Left ventricle myocardium superior (tissue), 1 donor: Measurements from ENCODE around the gene ZNF37A. TPM values are rescaled to one million over a fixed set of nuclear protein-coding genes. Genes with fewer than 3 reads are reported as not detected.
"Not testable (repeated sequence)": the region's sequence is repeated elsewhere in the genome, so short reads cannot be mapped to it uniquely, and the experiment has no call there.

Experiments
- ATAC-seq: fragments of 200-7000 bp; cut with Tn5 transposase; one replicate; pipeline ENCODE4 v1.9.1; 2020; ENCODE audit warnings: mild to moderate bottlenecking, moderate library complexity
- DNase-seq: peaks from one replicate; pipeline ENCODE4 v3.0.0-alpha.2; 2020
- intact Hi-C: fragments of 100-400 bp; cut with micrococcal nuclease; formaldehyde crosslinking; loops from one replicate; pipeline ENCODE4 v1.11.0; 2022
- long read RNA-seq: library from polyadenylated mRNA; unstranded; transcript quantifications from one replicate; pipeline ENCODE4 v2.0.0, GENCODE V29; 2021
- total RNA-seq: library from RNA; stranded (reverse); fragmentation: NEBNext Ultra II Directional; extraction: Animal tissue kit (Norgen Biotek cat#: 25700); gene quantifications from one replicate; pipeline ENCODE4 v1.2.1, GENCODE V29; 2021
- donor health status: DM: no; HTN: yes; CAD: no; lungs with severe emphysema.

The ZNF37A gene
- 9.8 TPM for total RNA-seq
- long read RNA-seq, full-length matches to known transcripts = 4 of 24 reads
- long read RNA-seq, partial matches to known transcripts = 0 of 24 reads
- long read RNA-seq, other reads (novel, unspliced or antisense) = 20 of 24 reads

DNA sequence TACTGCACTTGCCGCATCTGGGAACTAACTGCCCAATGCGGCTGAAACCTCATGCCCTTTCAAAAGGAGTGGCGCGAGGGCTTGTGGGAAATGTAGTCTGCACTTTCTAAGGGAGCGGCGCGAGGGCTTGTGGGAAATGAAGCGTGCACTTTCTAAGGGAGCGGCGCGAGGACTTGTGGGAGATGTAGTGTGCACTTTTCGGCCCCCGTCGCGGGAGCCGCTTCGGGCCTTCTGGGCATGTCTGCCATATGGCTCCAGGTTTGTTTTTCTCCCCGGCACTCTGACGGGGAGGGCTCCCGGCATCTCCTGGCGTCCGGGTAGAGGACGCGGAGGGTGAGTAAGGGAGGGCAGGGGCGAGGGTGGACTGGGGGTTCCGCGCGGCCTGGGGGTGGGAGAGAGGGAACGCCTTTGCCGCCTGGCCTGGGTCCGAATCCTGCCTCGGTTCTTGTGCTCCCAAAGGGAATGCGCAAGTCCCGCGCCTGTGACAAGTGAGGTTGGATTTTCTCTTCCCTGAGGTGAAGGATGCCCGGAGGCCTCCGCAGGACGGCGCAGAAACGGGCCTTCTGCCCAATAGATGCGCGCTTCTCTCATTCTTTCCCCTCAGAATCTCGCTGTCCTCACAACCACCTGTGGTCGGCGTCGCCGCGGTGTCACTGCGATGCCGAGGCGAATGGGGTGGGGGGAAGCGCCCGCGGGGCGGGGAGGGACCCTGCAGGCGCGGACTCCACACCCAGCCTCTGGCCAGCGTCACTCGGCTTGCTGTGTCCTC lies at the start of gene ZNF37A:
Gene ZNF37A (plus strand): TSS at position 180 of the 769 bp plus-strand sequence. CDS start 2,281 bp downstream, outside the sequence.
- intact Hi-C loops = no loop called here
- DNase-seq (peak; percentile 94), ATAC-seq (peak; percentile 100)

DNA sequence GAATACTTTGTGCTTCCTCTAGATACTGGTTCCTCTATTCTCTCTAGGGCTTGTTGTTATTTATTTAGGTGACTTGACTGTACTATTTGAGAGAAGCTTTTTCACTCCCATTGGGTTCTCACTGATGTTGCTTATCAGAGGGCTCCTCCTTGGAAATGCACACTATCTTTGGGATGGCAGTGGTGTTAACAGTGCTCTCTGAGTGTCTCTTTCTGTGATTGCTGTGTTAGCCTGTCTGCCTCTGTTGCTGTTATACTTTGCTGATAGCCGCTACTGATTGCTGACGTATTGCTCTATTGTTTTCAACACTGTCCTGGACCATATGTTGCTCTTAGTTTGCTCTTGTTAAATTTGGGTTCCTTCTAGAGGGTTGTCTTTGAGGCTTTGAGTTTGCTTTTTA lies 49.0 kb upstream of the ZNF37A start:
- intact Hi-C loops = no loop called here
- no peak for ATAC-seq
- DNase-seq = no peak

DNA sequence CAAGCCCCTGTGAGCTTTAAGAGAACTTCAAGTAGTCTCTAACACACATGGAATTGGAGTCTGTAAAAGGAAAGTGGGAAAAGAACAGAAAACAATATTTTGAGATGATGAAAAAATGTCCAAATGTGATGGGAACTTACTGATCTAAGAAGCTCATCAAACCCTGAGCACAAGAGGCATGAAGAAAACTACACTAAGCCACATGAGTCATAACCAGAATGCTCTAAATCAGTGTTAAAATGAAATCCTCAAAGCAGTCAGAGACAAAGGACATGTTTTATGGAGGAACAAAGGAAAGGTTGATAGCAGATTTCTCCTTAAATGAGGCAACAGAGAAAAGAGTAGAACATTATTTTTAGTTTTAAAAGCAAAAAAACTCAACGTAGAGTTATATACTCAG lies 46.5 kb upstream of the ZNF37A start:
- intact Hi-C loops = no loop called here
- ATAC-seq = no peak
- DNase-seq = no peak

DNA sequence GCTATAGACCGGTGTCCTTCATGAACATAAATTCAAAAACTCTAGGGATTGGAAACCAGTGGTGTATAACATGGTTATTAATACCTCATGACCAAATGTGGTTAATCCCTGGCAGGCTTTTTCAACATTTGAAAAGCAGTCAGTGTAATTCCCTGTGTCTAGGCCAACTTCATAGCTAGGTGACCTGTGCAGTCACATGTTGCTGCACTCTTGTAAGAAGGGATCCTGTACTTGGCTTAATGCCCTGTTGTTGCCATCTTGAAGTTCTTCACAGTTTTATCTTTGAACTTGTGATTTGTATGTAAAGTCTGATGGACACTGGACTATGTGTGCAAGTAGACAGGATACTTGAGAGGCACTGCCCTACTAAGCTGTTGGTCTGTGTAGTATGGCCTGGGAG lies 43.9 kb upstream of the ZNF37A start:
- intact Hi-C loops = no loop called here
- DNase-seq (no peak), ATAC-seq (no peak)

DNA sequence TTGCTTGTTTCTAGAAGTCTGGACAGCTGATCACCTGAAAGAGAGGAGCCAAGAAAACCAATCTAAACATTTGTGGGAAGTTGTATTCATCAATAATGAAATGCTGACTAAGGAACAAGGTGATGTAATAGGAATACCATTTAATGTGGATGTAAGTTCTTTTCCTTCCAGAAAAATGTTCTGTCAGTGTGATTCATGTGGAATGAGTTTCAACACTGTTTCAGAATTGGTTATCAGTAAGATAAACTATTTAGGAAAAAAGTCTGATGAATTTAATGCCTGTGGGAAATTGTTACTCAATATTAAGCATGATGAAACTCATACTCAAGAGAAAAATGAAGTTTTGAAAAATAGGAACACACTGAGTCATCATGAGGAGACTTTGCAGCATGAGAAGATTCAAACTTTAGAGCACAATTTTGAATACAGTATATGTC lies 39.8 kb upstream of the ZNF37A start:
- intact Hi-C loops = no loop called here
- DNase-seq (no peak), ATAC-seq (peak; percentile 23)

DNA sequence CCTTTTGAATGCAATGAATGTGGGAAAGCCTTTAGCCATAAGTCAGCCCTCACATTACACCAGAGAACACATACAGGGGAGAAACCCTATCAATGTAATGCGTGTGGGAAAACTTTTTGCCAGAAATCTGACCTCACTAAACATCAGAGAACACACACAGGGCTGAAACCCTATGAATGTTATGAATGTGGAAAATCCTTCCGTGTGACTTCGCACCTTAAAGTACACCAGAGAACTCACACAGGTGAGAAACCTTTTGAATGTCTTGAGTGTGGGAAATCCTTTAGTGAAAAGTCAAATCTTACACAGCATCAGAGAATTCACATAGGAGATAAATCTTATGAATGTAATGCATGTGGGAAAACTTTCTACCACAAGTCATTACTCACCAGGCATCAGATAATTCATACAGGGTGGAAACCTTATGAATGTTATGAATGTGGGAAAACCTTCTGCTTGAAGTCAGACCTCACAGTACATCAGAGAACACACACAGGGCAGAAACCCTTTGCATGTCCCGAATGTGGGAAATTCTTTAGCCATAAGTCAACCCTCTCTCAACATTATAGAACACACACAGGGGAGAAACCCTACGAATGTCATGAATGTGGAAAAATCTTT lies 38.8 kb upstream of the ZNF37A start:
- DNase-seq, ATAC-seq, intact Hi-C loops: not testable (repeated sequence)

DNA sequence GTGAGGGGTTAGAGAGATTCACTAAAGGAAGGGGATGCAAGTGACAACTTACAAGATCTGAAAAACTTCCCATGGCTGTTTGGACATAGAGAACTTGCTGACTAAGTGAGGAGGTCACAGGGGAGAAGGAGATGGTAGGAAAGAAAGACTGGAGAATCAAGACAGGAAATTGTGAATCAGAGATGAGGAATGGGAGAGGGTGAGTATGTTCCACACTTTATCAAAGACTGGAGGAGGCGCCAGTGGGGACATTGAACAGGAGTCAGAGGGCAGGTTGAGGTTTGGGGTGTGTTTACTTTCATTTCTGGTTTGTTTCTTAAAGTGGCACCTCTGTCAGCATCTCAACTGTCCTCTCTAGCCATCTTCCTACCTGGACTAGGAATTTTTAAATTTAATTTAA lies 24.5 kb upstream of the ZNF37A start:
- ATAC-seq, DNase-seq, intact Hi-C loops: not testable (repeated sequence)

DNA sequence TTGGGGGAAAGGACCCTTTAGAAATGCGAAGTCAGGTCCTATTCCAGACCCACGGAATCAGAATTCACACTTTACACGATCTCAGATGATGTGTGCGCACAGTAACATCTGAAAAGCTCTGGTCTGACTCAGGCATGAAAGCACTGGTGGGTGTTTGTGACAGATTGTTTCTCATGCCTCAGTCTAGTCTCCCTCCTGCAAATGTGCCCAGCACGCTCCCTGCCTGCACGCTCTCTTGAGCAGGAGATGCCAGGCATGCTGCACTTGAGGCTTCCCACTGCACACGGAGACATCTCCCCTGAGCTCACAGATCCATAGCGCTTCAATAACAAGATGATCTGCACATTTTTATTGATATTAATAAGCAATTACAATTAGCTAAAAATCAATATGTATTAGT lies 23.6 kb upstream of the ZNF37A start:
- intact Hi-C loops = no loop called here
- DNase-seq = no peak

DNA sequence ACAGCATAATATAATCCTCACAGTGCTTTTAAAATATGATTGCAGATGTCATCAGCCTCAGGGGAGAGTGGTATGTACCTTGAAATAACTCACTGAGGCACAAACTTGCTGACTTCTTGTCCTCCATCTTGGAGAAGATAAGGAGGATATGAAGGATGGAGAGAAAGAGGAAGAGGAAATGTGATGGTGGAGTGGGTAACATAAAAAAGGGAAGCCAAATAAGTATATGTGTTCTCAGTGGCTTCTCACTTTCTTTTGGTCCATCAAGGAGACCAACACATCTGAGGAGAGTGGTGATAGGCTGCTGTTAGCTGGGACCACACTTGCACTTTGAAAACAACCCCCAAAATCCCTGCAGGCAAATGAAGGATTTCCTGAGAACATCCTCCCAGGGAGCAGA lies 21.6 kb upstream of the ZNF37A start:
- ATAC-seq = no peak
- DNase-seq = no peak
- intact Hi-C loops = no loop called here

More for the DNA sequence above, 23.6 kb upstream of the ZNF37A start:
- ATAC-seq = no peak

DNA sequence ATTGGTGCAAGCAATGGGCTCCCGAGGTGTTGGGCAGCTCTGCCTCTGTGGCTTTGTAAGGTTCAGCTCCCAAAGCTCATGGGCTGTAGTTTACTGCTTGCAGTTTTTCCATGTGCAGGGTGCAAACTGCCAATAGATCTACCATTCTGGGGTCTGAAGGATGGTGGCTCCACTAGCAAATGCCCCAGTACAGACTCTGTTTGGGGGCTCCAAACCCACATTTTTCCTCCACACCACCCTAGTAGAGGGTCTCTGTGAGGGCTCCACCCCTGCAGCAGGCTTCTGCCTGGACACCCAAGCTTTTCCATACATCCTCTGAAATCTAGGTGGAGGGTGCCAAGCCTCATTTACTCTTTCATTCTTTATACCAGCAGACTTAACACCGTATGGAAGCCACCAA lies 17.4 kb upstream of the ZNF37A start:
- ATAC-seq (no peak), DNase-seq (no peak)
- intact Hi-C loops = no loop called here

DNA sequence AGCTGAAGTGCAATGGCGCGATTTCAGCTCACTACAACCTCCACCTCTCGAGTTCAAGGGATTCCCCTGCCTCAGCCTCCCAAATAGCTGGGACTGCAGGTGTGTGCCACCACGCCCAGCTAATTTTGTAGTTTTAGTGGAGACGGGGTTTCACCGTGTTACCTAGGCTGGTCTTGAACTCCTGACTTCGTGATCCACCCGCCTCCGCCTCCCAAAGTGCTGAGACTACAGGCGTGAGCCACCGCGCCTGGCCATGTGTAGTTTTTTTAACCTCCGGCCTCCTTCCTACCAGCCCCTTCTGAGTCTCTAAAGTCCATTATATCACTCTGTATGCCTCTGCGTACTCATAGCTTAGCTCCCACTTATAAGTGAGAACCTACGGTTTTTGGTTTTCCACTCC lies 819 bp upstream of the ZNF37A start:
- ATAC-seq, intact Hi-C loops: not testable (repeated sequence)

DNA sequence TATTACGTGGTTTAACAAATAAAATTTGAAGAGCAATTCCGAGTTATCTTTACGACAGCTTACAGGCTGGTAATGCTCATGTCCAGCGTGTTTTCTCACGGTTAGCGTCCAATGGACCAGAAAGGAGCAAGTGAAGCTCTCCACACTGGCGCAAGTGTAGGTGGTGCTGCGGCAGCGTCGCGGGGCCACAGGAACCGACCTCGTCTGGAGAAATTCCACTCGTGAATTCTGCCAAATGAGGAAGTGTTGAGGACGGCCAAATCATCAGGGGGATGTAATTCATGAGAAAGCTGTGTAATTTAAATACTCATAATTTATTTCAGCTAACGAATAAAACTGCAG lies 350 bp upstream of the ZNF37A start:
- ATAC-seq (peak; percentile 54), DNase-seq (no peak)
- intact Hi-C loops = no loop called here

More for the DNA sequence above, 819 bp upstream of the ZNF37A start:
- DNase-seq = not testable (repeated sequence)

DNA sequence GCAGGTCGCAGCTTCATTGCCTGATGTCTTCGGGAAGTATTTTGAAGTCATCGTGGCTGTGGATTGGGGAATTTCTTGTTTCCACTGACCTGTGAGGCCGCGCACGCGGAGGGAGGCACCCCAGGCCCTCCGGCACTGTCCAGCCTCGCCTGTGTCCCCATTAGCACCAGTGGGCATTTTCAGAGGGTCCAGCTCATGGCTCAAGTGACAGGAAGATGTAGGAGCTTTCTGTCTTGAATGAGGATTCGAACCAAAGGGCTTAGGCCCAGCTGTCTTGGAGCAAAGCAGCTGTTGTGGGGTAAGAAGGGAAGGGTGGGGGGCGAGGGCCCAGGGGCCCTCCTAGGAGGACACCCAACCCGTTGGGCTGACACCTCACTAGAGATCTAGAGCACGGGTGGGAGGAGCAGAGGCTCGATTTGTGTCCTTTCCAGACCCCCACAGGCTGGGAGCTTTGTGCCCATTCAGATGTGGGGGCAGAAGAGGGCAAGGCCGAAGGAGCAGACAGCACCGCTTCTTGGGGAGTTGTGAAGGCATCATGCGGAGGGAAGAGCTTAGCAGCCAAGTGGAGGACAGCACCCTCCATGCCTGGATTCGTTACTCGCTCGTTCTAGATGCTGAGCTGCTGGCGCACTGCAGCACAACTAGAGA lies 914 bp downstream of the ZNF37A start:
- ATAC-seq = no peak
- intact Hi-C loops = no loop called here
- no peak for DNase-seq

DNA sequence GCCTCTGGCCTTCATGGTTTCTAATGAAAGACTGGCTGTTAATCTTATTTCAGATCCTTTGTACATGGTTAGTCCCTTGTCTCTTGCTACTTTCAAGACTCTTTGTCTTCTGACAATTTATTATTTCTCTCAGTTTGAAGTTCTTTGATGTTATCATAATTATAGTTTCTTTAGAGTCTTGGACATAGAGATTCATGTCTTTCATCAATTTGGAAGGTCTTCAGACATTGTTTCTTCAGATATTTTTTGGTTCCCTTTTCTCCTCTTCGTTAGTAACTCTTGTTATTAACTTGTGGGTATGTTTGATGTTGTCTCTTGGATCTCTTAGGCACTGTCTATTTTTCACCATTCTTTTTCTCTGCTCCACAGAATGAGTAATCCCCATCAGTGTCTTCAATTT lies 8.7 kb downstream of the ZNF37A start:
- DNase-seq = no peak
- no peak for ATAC-seq
- intact Hi-C loops = no loop called here

DNA sequence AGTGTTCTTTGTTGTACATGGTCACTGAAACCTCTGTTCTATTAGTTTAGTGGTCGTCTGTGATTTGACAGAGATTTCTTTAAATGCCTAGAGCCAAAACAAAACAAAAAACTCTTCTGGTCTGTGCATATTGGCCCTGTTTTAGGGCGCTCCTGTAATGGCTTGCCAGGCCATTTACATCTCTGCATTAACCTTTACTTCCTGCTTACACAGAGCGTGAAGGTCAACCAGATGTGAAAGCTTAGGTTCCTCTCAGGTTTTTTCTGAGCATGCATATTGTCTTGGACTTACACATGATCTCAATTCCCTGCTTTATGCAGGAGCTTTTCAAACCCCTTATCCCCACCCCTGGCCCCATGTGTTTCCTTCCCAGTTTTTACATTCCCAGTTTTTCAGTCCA lies 9.6 kb downstream of the ZNF37A start:
- intact Hi-C loops = no loop called here
- ATAC-seq (no peak), DNase-seq (no peak)

DNA sequence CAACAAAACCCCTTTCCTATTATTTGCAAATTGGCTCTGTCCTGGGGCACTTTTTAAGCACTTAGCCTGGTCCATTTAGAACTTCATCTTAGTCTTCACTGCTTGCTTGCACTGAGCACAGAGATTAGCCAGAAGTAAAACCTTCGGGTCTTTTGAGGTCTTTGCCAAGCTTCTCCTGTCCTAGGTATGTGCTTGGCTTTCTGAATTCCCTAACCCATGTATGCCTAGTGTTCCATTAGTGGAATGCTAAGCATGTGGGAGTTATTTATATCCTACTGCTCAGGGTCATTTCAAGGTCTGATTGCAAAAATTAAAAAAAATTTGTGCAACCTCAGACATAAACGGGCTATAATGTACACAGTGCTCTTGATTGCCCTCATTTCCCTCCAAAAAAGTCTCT lies 18.0 kb downstream of the ZNF37A start:
- DNase-seq (no peak), ATAC-seq (peak; percentile 45)
- intact Hi-C loops = no loop called here

DNA sequence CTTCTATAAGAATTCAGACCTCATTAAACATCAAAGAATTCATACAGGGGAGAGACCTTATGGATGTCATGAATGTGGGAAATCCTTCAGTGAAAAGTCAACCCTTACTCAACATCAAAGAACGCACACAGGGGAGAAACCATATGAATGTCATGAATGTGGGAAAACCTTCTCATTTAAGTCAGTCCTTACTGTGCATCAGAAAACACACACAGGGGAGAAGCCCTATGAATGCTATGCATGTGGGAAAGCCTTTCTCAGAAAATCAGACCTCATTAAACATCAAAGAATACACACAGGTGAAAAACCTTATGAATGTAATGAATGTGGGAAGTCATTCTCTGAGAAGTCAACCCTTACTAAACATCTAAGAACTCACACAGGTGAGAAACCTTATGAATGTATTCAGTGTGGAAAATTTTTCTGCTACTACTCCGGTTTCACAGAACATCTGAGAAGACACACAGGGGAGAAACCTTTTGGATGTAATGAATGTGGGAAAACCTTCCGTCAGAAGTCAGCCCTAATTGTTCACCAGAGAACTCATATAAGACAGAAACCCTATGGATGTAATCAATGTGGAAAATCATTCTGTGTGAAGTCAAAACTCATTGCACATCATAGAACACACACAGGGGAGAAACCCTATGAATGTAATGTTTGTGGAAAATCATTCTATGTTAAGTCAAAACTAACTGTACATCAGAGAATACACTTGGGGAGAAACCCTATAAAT lies 24.1 kb downstream of the ZNF37A start:
- ATAC-seq (no peak), DNase-seq (no peak)
- intact Hi-C loops = no loop called here

DNA sequence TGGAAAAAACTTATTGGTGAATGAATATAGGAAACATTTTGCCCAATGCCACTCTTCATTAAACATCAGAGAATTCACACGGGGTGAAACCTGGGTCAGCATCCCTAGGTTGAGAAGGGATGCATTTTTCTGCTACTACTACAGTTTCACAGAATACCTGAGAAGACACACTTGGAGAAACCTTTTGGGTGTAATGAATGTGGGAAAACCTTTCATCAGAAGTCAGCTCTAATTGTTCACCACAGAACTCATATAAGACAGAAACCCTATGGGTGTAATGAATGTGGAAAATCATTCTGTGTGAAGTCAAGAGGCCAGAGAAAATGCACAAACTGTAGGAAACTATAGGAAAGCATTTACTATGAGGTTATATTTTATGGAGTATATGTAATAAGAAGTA lies 24.9 kb downstream of the ZNF37A start:
- ATAC-seq (no peak), DNase-seq (no peak)
- intact Hi-C loops = no loop called here

DNA sequence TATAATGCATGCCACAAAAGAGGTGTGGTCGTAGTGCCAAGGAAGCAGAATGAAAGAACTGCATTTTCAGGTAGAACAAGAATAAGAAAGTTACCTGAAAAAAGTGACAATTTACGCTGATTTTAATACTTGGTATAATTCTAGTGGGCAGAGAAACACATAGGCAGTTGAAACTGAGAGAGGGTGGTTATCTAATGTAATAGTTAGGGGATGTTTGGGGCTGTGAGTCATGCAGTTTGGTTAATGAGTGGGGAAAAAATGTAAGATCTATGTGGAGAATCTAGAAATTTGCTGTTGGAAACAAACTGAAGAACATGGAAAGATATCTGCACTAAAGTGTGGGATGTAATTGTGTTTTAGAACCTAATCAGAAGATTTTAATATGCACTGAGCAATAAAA lies 33.7 kb downstream of the ZNF37A start:
- intact Hi-C loops = no loop called here
- DNase-seq (no peak), ATAC-seq (no peak)

DNA sequence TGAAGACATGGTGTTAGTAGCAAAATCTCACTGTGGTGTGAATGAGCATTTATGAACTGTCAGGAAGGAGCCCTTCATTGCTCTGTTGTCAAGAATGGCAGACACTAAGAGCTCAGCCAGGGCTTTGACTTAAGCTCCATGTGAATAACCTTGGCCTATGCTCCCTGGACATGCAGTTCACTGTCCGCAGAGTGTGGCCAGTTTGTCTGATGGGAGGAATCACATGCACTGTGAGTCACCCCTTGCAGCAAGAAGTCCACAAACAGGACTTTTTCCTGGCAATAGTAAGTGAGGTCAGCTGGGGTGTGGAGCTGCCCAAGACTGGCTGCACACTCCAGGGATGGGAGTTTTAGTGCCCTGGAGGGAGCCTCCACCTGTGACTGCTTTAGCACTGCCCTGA lies 49.5 kb downstream of the ZNF37A start:
- ATAC-seq (no peak), DNase-seq (no peak)
- intact Hi-C loops = no loop called here
